OCI-LY7 (cell line): ENCODE data around the gene SAMD10. TPM values are rescaled to one million over a fixed set of nuclear protein-coding genes. Genes with fewer than 3 reads are reported as not detected.

Source experiments
- BruUV-seq: library from RNA; stranded (reverse); fragments of 400-500 nt; replicated peaks from 2 replicates; lab custom pipeline; 2021; lab: Mats Ljungman, UMichigan
- CTCF ChIA-PET: fragments of 300-600 bp; sonication (Branson Sonifier 250); formaldehyde crosslinking; loops from one replicate; lab custom pipeline; 2022; ENCODE audit warnings: antibody characterized with exemption; ENCODE audit not compliant: unreplicated experiment; lab: Charles Lee
- POLR2A ChIA-PET: fragments of 300-600 bp; sonication (Branson Sonifier 250); formaldehyde crosslinking; loops from one replicate; lab custom pipeline; 2022; ENCODE audit warnings: antibody characterized with exemption; lab: Charles Lee
- DNase-seq: peaks from one replicate; pipeline ENCODE4 v3.0.0-alpha.2; 2015; ENCODE audit warnings: low spot score
- H2AFZ ChIP-seq: fragments of 200-600 bp; sonication (generic), shearing (Covaris generic); 2 replicates; pipeline ENCODE4 v1.6.1; 2014; ENCODE audit warnings: mild to moderate bottlenecking, antibody characterized with exemption, low read length, moderate library complexity
- H3K27ac ChIP-seq: fragments of 200-600 bp; sonication (generic); 2 replicates; pipeline ENCODE4 v1.5.1; 2014; ENCODE audit warnings: mixed run types, low read depth, mild to moderate bottlenecking, moderate library complexity, low read length, inconsistent platforms; ENCODE audit not compliant: poor library complexity, severe bottlenecking
- H3K36me3 ChIP-seq: fragments of 200-600 bp; sonication (generic); 2 replicates; pipeline ENCODE4 v1.6.1; 2014; ENCODE audit warnings: mild to moderate bottlenecking, antibody characterized with exemption, low read length, moderate library complexity, mixed read lengths; ENCODE audit not compliant: insufficient read depth
- H3K4me1 ChIP-seq: fragments of 200-600 bp; sonication (generic); 2 replicates; pipeline ENCODE4 v1.5.1; 2014; ENCODE audit warnings: mild to moderate bottlenecking, low read length; ENCODE audit not compliant: insufficient read depth, poor library complexity, severe bottlenecking
- H3K4me2 ChIP-seq: fragments of 200-600 bp; sonication (generic); 2 replicates; pipeline ENCODE4 v1.6.1; 2014; ENCODE audit warnings: mild to moderate bottlenecking, low read length
- H3K4me3 ChIP-seq: fragments of 200-600 bp; sonication (generic); 2 replicates; pipeline ENCODE4 v1.5.1; 2014; ENCODE audit warnings: mild to moderate bottlenecking, low read depth, low read length; ENCODE audit not compliant: poor library complexity, severe bottlenecking
- H3K79me2 ChIP-seq: fragments of 200-600 bp; sonication (generic); 2 replicates; pipeline ENCODE4 v1.6.1; 2016; ENCODE audit warnings: low read depth, mild to moderate bottlenecking, low read length, moderate library complexity, mixed read lengths; ENCODE audit not compliant: insufficient read depth
- H3K9me2 ChIP-seq: fragments of 200-600 bp; sonication (generic); 2 replicates; pipeline ENCODE4 v1.6.1; 2016; ENCODE audit warnings: mild to moderate bottlenecking, low read length, mixed read lengths; ENCODE audit not compliant: insufficient read depth
- H3K9me3 ChIP-seq: fragments of 200-600 bp; sonication (generic); 2 replicates; pipeline ENCODE4 v1.6.1; 2014; ENCODE audit warnings: mild to moderate bottlenecking, mixed run types, low read length, mixed read lengths
- H4K20me1 ChIP-seq: fragments of 200-600 bp; sonication (generic); 2 replicates; pipeline ENCODE4 v1.6.1; 2014; ENCODE audit warnings: mild to moderate bottlenecking, antibody characterized with exemption, low read length, moderate library complexity, mixed read lengths; ENCODE audit not compliant: insufficient read depth
- CTCF ChIP-seq: fragments of 200-600 bp; sonication (generic); conservative IDR thresholded peaks from 2 replicates; pipeline ENCODE4 v1.5.1; 2014; ENCODE audit warnings: mild to moderate bottlenecking, antibody characterized with exemption, low read length, moderate library complexity, mixed read lengths
- EZH2phosphoT487 ChIP-seq: fragments of 200-600 bp; sonication (generic); IDR thresholded peaks from 2 replicates; pipeline ENCODE4 v1.6.1; 2018; ENCODE audit warnings: low read depth, borderline replicate concordance, mild to moderate bottlenecking, mixed run types, antibody characterized with exemption, low read length, moderate library complexity, mixed read lengths
- intact Hi-C: fragments of 100-400 bp; cut with micrococcal nuclease; formaldehyde crosslinking; loops from one replicate; pipeline ENCODE4 v1.10.0; 2022; ENCODE audit not compliant: unreplicated experiment
- total RNA-seq, 2 experiments: library from RNA; depleted of rRNA in 1 of 2; stranded (reverse); fragments of >200 nt in 1 of 2; shearing (Covaris generic) in 1 of 2; gene quantifications; 2 replicates each; pipeline ENCODE4 v1.2.3, GENCODE V29; 2014 to 2022

The SAMD10 gene
- total RNA-seq, 2 experiments from 2014 or later, result 11.9 to 12.0 TPM

DNA sequence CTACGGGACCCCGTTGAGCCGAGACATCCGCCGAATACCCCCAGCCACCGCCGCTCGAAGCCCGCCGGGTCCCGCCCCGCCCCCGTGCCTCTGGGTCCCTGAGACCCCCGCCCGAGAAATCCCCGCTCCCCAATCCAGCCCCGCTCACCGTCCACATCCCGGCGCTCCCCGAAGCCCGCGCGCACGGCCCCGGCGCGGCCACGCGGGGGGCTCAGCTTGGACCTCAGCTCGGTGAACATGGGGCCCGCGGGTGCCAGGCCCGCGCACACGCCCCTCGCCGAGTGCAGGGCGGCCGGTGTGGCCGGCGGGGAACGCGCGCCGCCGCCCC is 249 bp downstream of the SAMD10 start:
- no peaks in the 10 kb centered on the region for H3K9me3 ChIP-seq
- no TSS peak for BruUV-seq
- no peaks in the 10 kb centered on the region for H3K9me2 ChIP-seq
- peak overlapping the region; percentile 50; the same call in 1 of the 2 replicates for H2AFZ ChIP-seq
- peak overlapping the region; percentile 82 for H3K4me3 ChIP-seq
- POLR2A ChIA-PET, result no interaction called here
- intact Hi-C loops, result loop anchor here (10.0 kb wide), 1 partner anchor 354 kb away; the partner anchor contains the start of gene GMEB2
- H3K36me3 ChIP-seq, result peaks cover 22% of the 10 kb centered on the region
- CTCF ChIA-PET, result no interaction called here
- peak overlapping the region; percentile 89 for H3K27ac ChIP-seq
- H3K4me1 ChIP-seq, result peaks cover 35% of the 10 kb centered on the region
- peaks cover 14% of the 10 kb centered on the region for H3K79me2 ChIP-seq
- TF ChIP-seq EZH2phosphoT487, result no peak
- no peak for TF ChIP-seq CTCF
- H3K4me2 ChIP-seq, result peak overlapping the region; percentile 96
- H4K20me1 ChIP-seq, result no peaks in the 10 kb centered on the region
- no peak for DNase-seq

- Histone ChIP-seq H3K36me3 (peaks cover 15% of the 10 kb centered on the region), H3K4me1 (peaks cover 37% of the 10 kb centered on the region), H3K27ac (peak overlapping the region; percentile 89), H3K4me3 (peak overlapping the region; percentile 82), H3K9me2 (no peaks in the 10 kb centered on the region), H3K9me3 (no peaks in the 10 kb centered on the region), H3K4me2 (peak overlapping the region; percentile 96), H3K79me2 (peaks cover 14% of the 10 kb centered on the region), H4K20me1 (no peaks in the 10 kb centered on the region), H2AFZ (peak overlapping the region; percentile 50)
- TF ChIP-seq CTCF (no peak), EZH2phosphoT487 (no peak)
- BruUV-seq, result no TSS peak
- peak; percentile 84 for DNase-seq
- intact Hi-C loops, result loop anchor here (10.0 kb wide), 1 partner anchor 354 kb away; the partner anchor contains the start of gene GMEB2
- ChIA-PET POLR2A (no interaction called here), CTCF (no interaction called here)
These were observed 868 bp downstream of the SAMD10 start for GRCh38 chr20:63978319-63979228.

DNA sequence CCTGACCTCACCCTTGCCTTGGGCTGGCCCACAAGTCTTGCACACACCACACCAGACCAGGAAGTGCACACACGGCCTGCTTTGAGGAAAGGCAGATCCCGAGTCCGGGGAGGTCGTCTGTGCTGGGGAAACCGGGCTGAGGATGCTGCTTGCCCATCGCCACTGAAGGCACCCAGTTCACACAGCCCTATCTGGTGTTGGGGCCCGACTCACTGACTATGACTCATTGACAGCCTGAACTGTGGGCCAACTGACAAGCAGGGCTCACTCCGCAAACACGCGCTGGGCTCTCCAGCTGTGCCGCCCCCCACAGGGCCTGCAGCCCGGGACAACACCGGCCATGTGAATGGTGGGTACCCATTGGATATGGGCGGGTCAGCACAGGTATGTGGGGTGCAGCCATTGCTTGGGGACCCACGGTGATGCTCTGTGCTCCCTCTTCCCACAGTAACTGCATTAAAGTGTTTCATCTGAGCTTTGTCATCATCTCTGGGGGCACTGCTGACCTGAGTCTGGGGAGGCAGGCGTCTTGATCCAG is 1.6 kb downstream of the SAMD10 start:
- Histone ChIP-seq H3K4me1 (peaks cover 40% of the 10 kb centered on the region), H3K4me2 (peak overlapping the region; percentile 96), H3K9me2 (no peaks in the 10 kb centered on the region), H4K20me1 (no peaks in the 10 kb centered on the region), H3K79me2 (peaks cover 13% of the 10 kb centered on the region), H3K9me3 (no peaks in the 10 kb centered on the region), H2AFZ (no peak overlapping the region), H3K36me3 (peaks cover 9% of the 10 kb centered on the region; the same call in 1 of the 2 replicates), H3K4me3 (peak overlapping the region; percentile 82), H3K27ac (peak overlapping the region; percentile 89)
- TF ChIP-seq EZH2phosphoT487 (no peak), CTCF (no peak)
- ChIA-PET POLR2A (no interaction called here), CTCF (no interaction called here)
- no TSS peak for BruUV-seq
- intact Hi-C loops, result loop anchor here (10.0 kb wide), 1 partner anchor 353 kb away; the partner anchor contains the start of gene GMEB2
- DNase-seq, result no peak
